HL-60 (cell line): Measurements from ENCODE around the gene STAT4.
A peak's percentile ranks its signal among the peaks of the same experiment; 100 is the strongest.

Experiments
- DNase-seq, 2 experiments: peaks; one replicate each; pipeline ENCODE4 v3.0.0-alpha.2; 2010 to 2020; ENCODE audit warnings: low read depth in 1 of 2, low spot score in 1 of 2
- H3K27ac ChIP-seq: fragments of 250-450 bp; sonication (Bioruptor Pico); replicated peaks from 2 replicates; pipeline ENCODE4 v1.5.1; 2020; ENCODE audit warnings: mild to moderate bottlenecking, moderate library complexity
- H3K27me3 ChIP-seq: fragments of 250-450 bp; sonication (Bioruptor Pico); 2 replicates; pipeline ENCODE4 v1.5.1; 2021; ENCODE audit warnings: mild to moderate bottlenecking, moderate library complexity; ENCODE audit not compliant: insufficient read depth, poor library complexity, severe bottlenecking
- H3K4me3 ChIP-seq: replicated peaks from 2 replicates; pipeline ENCODE4 v1.5.1; 2011; ENCODE audit warnings: mild to moderate bottlenecking, control low read depth, low read length; ENCODE audit not compliant: insufficient read depth
- CTCF ChIP-seq: IDR thresholded peaks from one replicate; pipeline ENCODE4 v1.5.1; 2011; ENCODE audit warnings: low read length, control low read depth, inconsistent platforms; ENCODE audit not compliant: insufficient read depth
- GABPA ChIP-seq: IDR thresholded peaks from 2 replicates; pipeline ENCODE4 v1.6.1; 2012; ENCODE audit warnings: low read depth
- POLR2AphosphoS5 ChIP-seq: IDR thresholded peaks from 2 replicates; pipeline ENCODE4 v1.6.1; 2012; ENCODE audit warnings: low read depth
- REST ChIP-seq: IDR thresholded peaks from 2 replicates; pipeline ENCODE4 v1.6.1; 2012; ENCODE audit warnings: low read depth; ENCODE audit not compliant: insufficient replicate concordance
- SPI1 ChIP-seq: IDR thresholded peaks from 2 replicates; pipeline ENCODE4 v1.6.1; 2012; ENCODE audit warnings: low read depth, mild to moderate bottlenecking, borderline replicate concordance

STAT4 gene

GRCh38 chr2:191114403-191114886 is 36.3 kb downstream of the STAT4 start:
- no peak for DNase-seq
- Histone ChIP-seq H3K4me3 (no peak overlapping the region), H3K27ac (no peak overlapping the region), H3K27me3 (no peaks in the 10 kb centered on the region)
- peak; percentile 24; the same call in 1 of the 2 replicates for TF ChIP-seq SPI1
- no peak for TF ChIP-seq CTCF

DNA sequence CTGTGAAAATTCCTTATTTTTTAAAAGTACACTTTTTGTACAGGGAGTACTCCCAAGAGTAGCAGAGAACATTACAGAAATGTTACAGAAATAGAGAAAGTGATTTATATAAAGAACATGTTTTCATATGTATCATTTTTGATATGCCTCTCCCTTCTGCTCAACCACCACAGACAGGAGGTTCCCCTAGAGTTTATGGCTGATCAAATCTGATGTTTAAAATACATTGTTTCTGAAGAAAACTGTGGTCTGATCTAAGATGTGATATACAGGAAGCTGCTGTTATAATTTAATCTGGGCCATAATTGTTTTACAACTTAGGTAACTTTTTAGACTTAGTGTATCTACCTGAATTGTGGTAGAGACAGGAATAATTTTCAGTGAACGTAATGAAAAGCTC is 37.0 kb downstream of the STAT4 start:
- Histone ChIP-seq H3K27me3 (no peaks in the 10 kb centered on the region), H3K4me3 (no peak overlapping the region), H3K27ac (no peak overlapping the region)
- DNase-seq, result no peak
- TF ChIP-seq GABPA, result no peak
- TF ChIP-seq POLR2AphosphoS5, result no peak
- no peak for TF ChIP-seq SPI1
- TF ChIP-seq CTCF, result no peak
- TF ChIP-seq REST, result no peak

DNA sequence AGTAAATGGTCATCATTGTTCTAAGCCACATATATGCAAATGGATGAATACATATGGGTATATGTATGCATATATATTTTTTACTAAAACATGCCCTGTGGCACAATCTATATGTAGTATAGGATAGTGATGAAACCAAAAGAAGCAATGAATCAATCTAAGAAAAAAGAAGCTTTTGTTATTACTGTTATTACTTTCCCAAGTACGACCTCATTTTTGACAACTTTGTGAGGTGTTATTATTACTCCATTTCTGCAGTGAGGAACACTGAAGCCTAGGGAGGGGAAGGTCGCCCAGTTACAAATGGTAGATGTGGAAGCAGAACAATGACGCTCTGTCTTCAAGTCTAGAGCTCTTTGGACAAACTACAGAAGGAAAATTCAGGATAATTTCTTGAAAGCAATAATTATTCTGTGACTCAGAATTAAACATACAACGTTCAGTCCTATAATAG is 38.3 kb downstream of the STAT4 start:
- DNase-seq, result no peak
- TF ChIP-seq GABPA (no peak), SPI1 (no peak), REST (no peak), POLR2AphosphoS5 (no peak), CTCF (no peak)
- Histone ChIP-seq H3K27ac (no peak overlapping the region), H3K4me3 (no peak overlapping the region), H3K27me3 (no peaks in the 10 kb centered on the region)

GRCh38 chr2:191109888-191110287 is 40.9 kb downstream of the STAT4 start:
- no peak for DNase-seq
- Histone ChIP-seq H3K27me3 (no peaks in the 10 kb centered on the region), H3K4me3 (no peak overlapping the region), H3K27ac (no peak overlapping the region)
- TF ChIP-seq REST (no peak), GABPA (no peak), CTCF (no peak), POLR2AphosphoS5 (no peak), SPI1 (no peak)
